Natural killer cell (primary cell): Measurements from ENCODE around the gene NBPF1. TPM values are rescaled to one million over a fixed set of nuclear protein-coding genes. Genes with fewer than 3 reads are reported as not detected.
"Not testable (repeated sequence)": the region's sequence is repeated elsewhere in the genome, so short reads cannot be mapped to it uniquely, and the experiment has no call there.

ENCODE experiments used
- ATAC-seq, 3 donors: fragments of 150-1000 bp in 2 of 3; fragments of 200-7000 bp in 1 of 3; cut with Tn5 transposase; 1 replicate in 1 of 3; 2 replicates in 2 of 3; pipeline ENCODE4 v1.10.0; 2021; ENCODE audit warnings: mild to moderate bottlenecking in 2 of 3, moderate library complexity in 2 of 3
- DNase-seq, 2 donors: peaks; one replicate each; pipeline versions ENCODE4 v3.0.0 to v3.0.0-alpha.2; 2013 to 2021; ENCODE audit warnings: mixed read lengths in 1 of 2
- H3K27ac ChIP-seq: one replicate; pipeline ENCODE4 v1.5.1; 2013; ENCODE audit warnings: mild to moderate bottlenecking, low read length
- H3K27me3 ChIP-seq: one replicate; pipeline ENCODE4 v1.6.1; 2013; ENCODE audit warnings: low read length; ENCODE audit not compliant: control insufficient read depth, insufficient read depth
- H3K36me3 ChIP-seq: one replicate; pipeline ENCODE4 v1.6.1; 2013; ENCODE audit warnings: low read length; ENCODE audit not compliant: control insufficient read depth, insufficient read depth
- H3K4me1 ChIP-seq: one replicate; pipeline ENCODE4 v1.6.1; 2013; ENCODE audit warnings: low read length; ENCODE audit not compliant: control insufficient read depth, insufficient read depth
- H3K4me3 ChIP-seq: one replicate; pipeline ENCODE4 v1.5.1; 2013; ENCODE audit warnings: low read length
- H3K9me3 ChIP-seq: one replicate; pipeline ENCODE4 v1.6.1; 2013; ENCODE audit warnings: low read length; ENCODE audit not compliant: control insufficient read depth, insufficient read depth
- H3K27ac Mint-ChIP-seq, 2 donors: one replicate each; pipeline ENCODE4 v1.8.0; 2022; ENCODE audit warnings: mild to moderate bottlenecking in 2 of 2, mixed read lengths in 2 of 2, moderate library complexity in 1 of 2
- H3K27me3 Mint-ChIP-seq, 2 donors: one replicate each; pipeline ENCODE4 v1.8.0; 2022; ENCODE audit warnings: low read depth in 2 of 2, mixed read lengths in 2 of 2
- H3K36me3 Mint-ChIP-seq: one replicate; pipeline ENCODE4 v1.8.0; 2022; ENCODE audit warnings: mixed read lengths
- H3K4me1 Mint-ChIP-seq, 2 donors: one replicate each; pipeline ENCODE4 v1.8.0; 2022; ENCODE audit warnings: mixed read lengths in 2 of 2
- H3K4me3 Mint-ChIP-seq: one replicate; pipeline ENCODE4 v1.8.0; 2022; ENCODE audit warnings: mild to moderate bottlenecking, moderate library complexity, mixed read lengths
- H3K9me3 Mint-ChIP-seq, 2 donors: one replicate each; pipeline ENCODE4 v1.8.0; 2022; ENCODE audit warnings: mixed read lengths in 2 of 2
- WGBS: methylation state at CpG from one replicate; pipeline ENCODE4 v1.1.7; 2013; ENCODE audit warnings: missing lambda C conversion rate; ENCODE audit not compliant: insufficient coverage; 5-methylcytosine and 5-hydroxymethylcytosine counted together
- intact Hi-C: fragments of 100-400 bp; cut with micrococcal nuclease; formaldehyde crosslinking; loops from one replicate; pipeline ENCODE4 v1.14.2; 2022
- total RNA-seq, 4 donors: library from RNA; stranded (reverse); fragments of 120-200 nt in 1 of 4; gene quantifications; one replicate each; pipeline versions ENCODE4 v1.2.3 to v1.2.4, GENCODE V29; 2013 to 2022
- TF ChIP-seq, protein P1 (sequence below): fragments of 200-600 bp; IDR thresholded peaks from one replicate; pipeline ENCODE4 v1.8.0; 2022; ENCODE audit warnings: antibody characterized with exemption

Gene NBPF1
- 10 to 100 TPM; 18.4 to 26.0 (median 22.8) TPM for total RNA-seq
- 37.9 TPM for total RNA-seq (2013)

DNA sequence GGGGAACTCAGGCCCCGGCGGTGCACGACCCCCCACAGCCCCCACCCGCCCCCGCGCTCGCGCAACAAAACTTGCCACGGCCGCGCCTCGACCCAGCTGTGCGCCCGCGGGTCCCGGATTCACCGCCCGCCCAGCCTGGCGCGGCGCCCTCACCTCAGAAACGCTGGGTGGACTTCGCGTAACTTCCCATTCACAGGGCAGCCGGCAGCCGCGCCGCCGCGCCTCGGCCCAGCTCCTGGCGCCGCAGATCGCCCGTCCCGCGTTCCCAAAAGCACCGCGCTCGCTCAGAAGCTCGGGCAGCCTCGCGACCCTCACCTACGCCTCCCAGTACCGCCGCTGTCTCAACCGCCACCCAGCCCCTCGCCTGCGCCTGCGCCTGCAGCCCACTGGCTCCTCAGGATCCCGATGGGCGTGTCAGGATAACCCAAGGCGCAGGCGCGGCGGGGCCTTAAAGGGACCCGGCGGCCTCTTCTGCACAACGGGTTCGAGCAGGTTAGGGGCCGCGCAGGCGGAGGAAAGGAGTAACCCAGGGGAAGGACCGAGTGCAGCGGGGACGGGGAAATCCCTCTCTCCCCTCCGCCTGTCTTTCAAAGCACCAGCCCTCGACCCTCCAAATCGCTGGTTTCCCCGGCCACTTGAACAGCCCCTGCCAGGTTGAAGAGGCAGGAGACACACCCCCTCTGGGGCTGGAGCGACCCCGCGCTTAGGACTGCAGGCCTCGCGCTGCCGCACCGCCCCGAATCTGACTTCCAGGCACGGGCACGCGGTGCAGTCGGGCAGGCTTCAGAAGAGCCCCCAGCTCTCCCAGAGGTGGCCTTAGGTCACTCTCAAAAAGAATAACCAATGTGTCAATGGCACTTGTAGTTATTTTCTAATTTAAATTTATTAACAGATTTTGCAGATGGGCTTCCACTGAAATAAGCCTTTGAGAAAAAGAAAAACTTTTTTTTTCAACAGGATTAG is at the start of gene NBPF1:
TSS of gene NBPF1 (minus strand) at position 380 of the 963 bp plus-strand sequence.
- Histone ChIP-seq H3K27ac (peak within 1 kb of the TSS; percentile 1), H3K9me3 (no peaks in the 10 kb centered on the region), H3K4me1 (peaks cover 22% of the 10 kb centered on the region), H3K4me3 (peak within 1 kb of the TSS; percentile 44), H3K27me3 (no peaks in the 10 kb centered on the region), H3K36me3 (peaks cover 4% of the 10 kb centered on the region)
- DNase-seq (peak; percentile 72 to 93), ATAC-seq (peak; percentile 81 to 90 (median 89))
- Mint-ChIP-seq H3K4me1 (no peaks in the 10 kb centered on the region), H3K36me3 (no peaks in the 10 kb centered on the region), H3K27ac (no peak within 1 kb of the TSS), H3K27me3 (no peaks in the 10 kb centered on the region), H3K4me3 (no peak within 1 kb of the TSS), H3K9me3 (no peaks in the 10 kb centered on the region)
- whole genome bisulfite sequencing = under 1% methylated on average over 82 of the region's 82 CpGs
- TF ChIP-seq, protein P1, sequence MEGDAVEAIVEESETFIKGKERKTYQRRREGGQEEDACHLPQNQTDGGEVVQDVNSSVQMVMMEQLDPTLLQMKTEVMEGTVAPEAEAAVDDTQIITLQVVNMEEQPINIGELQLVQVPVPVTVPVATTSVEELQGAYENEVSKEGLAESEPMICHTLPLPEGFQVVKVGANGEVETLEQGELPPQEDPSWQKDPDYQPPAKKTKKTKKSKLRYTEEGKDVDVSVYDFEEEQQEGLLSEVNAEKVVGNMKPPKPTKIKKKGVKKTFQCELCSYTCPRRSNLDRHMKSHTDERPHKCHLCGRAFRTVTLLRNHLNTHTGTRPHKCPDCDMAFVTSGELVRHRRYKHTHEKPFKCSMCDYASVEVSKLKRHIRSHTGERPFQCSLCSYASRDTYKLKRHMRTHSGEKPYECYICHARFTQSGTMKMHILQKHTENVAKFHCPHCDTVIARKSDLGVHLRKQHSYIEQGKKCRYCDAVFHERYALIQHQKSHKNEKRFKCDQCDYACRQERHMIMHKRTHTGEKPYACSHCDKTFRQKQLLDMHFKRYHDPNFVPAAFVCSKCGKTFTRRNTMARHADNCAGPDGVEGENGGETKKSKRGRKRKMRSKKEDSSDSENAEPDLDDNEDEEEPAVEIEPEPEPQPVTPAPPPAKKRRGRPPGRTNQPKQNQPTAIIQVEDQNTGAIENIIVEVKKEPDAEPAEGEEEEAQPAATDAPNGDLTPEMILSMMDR = no peak
- intact Hi-C loops = no loop called here

- not testable (repeated sequence) for H3K27me3 ChIP-seq
Measured at GRCh38 chr1:16658234-16658633, 44.9 kb upstream of the NBPF1 start.

GRCh38 chr1:16656981-16657683 is 43.8 kb upstream of the NBPF1 start:
- H3K4me1 ChIP-seq, intact Hi-C loops, H3K4me1 Mint-ChIP-seq, H3K4me3 ChIP-seq, H3K4me3 Mint-ChIP-seq, H3K27ac ChIP-seq, H3K27me3 ChIP-seq, H3K27ac Mint-ChIP-seq, DNase-seq, H3K9me3 ChIP-seq, H3K36me3 Mint-ChIP-seq, H3K9me3 Mint-ChIP-seq, H3K27me3 Mint-ChIP-seq, H3K36me3 ChIP-seq: not testable (repeated sequence)
- peak in 1 of 3 donors; percentile 14 for ATAC-seq
- no CpG with 5 or more reads among the region's 14 CpGs for WGBS

More at GRCh38 chr1:16658234-16658633, 44.9 kb upstream of the NBPF1 start:
- H3K4me1 ChIP-seq, H3K4me1 Mint-ChIP-seq, H3K36me3 ChIP-seq, H3K9me3 ChIP-seq, H3K27me3 Mint-ChIP-seq, H3K27ac Mint-ChIP-seq, H3K4me3 Mint-ChIP-seq, H3K27ac ChIP-seq, DNase-seq, H3K36me3 Mint-ChIP-seq, H3K9me3 Mint-ChIP-seq, H3K4me3 ChIP-seq, intact Hi-C loops: not testable (repeated sequence)
- no CpG with 5 or more reads among the region's 32 CpGs for WGBS
- peak in 1 of 3 donors; percentile 41 for ATAC-seq

GRCh38 chr1:16656574-16656973 is 43.2 kb upstream of the NBPF1 start:
- H3K9me3 Mint-ChIP-seq, DNase-seq, H3K27ac ChIP-seq, H3K27ac Mint-ChIP-seq, H3K36me3 ChIP-seq, H3K27me3 Mint-ChIP-seq, H3K4me1 Mint-ChIP-seq, H3K36me3 Mint-ChIP-seq, H3K4me3 ChIP-seq, H3K9me3 ChIP-seq, H3K4me1 ChIP-seq, H3K27me3 ChIP-seq, H3K4me3 Mint-ChIP-seq, intact Hi-C loops: not testable (repeated sequence)
- peak in 2 of 3 donors; percentile 31 to 46 for ATAC-seq
- WGBS = no CpG with 5 or more reads among the region's 6 CpGs

- DNase-seq = peak in 1 of 2 donors; percentile 33
- intact Hi-C loops, H3K9me3 ChIP-seq, H3K27me3 Mint-ChIP-seq, H3K36me3 ChIP-seq, H3K4me3 ChIP-seq, H3K4me3 Mint-ChIP-seq, H3K4me1 Mint-ChIP-seq, H3K4me1 ChIP-seq, H3K27ac ChIP-seq, H3K9me3 Mint-ChIP-seq, H3K27ac Mint-ChIP-seq, H3K27me3 ChIP-seq, ATAC-seq, H3K36me3 Mint-ChIP-seq: not testable (repeated sequence)
- 88% methylated on average over 1 of the region's 1 CpG for WGBS
Measured at GRCh38 chr1:16651560-16651959, 38.2 kb upstream of the NBPF1 start.

DNA sequence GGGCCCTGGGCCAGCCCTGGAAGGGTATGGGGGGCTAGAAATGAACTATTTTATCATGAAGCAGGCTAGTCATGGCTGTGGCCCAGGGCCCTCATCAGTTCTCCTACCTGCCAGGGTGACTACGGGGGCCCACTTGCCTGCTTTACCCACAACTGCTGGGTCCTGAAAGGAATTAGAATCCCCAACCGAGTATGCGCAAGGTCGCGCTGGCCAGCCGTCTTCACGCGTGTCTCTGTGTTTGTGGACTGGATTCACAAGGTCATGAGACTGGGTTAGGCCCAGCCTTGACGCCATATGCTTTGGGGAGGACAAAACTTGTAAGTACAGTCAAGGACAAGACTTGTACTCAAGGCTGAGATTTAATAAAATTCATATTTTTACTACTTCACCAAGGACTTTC is 36.6 kb upstream of the NBPF1 start:
- not testable (repeated sequence) for H3K27me3 Mint-ChIP-seq, H3K4me3 ChIP-seq, ATAC-seq, H3K4me3 Mint-ChIP-seq, H3K27ac ChIP-seq, H3K36me3 Mint-ChIP-seq, H3K4me1 Mint-ChIP-seq, H3K36me3 ChIP-seq, DNase-seq, H3K9me3 Mint-ChIP-seq, H3K9me3 ChIP-seq, H3K27me3 ChIP-seq, H3K27ac Mint-ChIP-seq
- H3K4me1 ChIP-seq = peaks cover 16% of the 10 kb centered on the region
- WGBS = 74% methylated on average over 8 of the region's 9 CpGs
- intact Hi-C loops = loop anchor here (10.0 kb wide), 1 partner anchor 245 kb away; the partner anchor contains the start of gene RNU1-2

- not testable (repeated sequence) for H3K9me3 Mint-ChIP-seq, H3K27me3 Mint-ChIP-seq, H3K27me3 ChIP-seq, H3K36me3 ChIP-seq, H3K4me3 ChIP-seq, H3K27ac Mint-ChIP-seq, H3K36me3 Mint-ChIP-seq, H3K4me1 Mint-ChIP-seq, DNase-seq, H3K4me3 Mint-ChIP-seq, H3K27ac ChIP-seq, ATAC-seq, H3K9me3 ChIP-seq
- intact Hi-C loops = loop anchor here (10.0 kb wide), 1 partner anchor 245 kb away; the partner anchor contains the start of gene RNU1-2
- WGBS = 85% methylated on average over 4 of the region's 6 CpGs
- H3K4me1 ChIP-seq = peaks cover 20% of the 10 kb centered on the region
Measured at GRCh38 chr1:16649390-16649789, 36.0 kb upstream of the NBPF1 start.
